OCI-LY1 (cell line): ENCODE results near the gene RNF144A.

Experiments used
- EZH2 ChIP-seq: fragments of 200-600 bp; sonication (generic), shearing (Covaris generic); IDR thresholded peaks from 2 replicates; pipeline ENCODE4 v1.8.0; 2017; ENCODE audit warnings: borderline replicate concordance, mixed run types, mild to moderate bottlenecking, antibody characterized with exemption, low read length, moderate library complexity, mixed read lengths
- TF ChIP-seq, protein P1 (sequence below): fragments of 200-600 bp; sonication (generic), shearing (Covaris generic); IDR thresholded peaks from 2 replicates; pipeline ENCODE4 v1.5.1; 2017; ENCODE audit warnings: mild to moderate bottlenecking, antibody characterized with exemption, low read length, moderate library complexity, mixed read lengths

DNA sequence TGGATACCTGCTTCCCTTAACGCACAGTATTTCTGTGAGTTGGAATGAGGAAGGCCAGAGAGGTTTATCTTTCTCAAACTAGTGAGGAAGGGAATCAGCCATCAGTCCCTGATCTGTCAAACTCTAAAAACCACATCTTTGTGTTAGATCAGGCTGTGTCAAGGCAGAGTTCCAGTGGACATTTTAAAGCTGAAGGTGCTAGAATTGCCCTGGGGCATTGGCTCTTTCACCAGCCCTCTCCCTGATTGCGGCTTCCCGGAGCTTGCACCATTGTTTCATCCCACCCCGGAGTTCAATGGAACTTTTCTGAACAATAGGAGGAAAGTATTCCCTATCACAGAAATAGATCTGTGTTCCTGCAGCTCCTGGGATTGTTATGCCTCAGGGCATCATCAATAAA is 110.2 kb downstream of the RNF144A start:
- TF ChIP-seq, protein P1, sequence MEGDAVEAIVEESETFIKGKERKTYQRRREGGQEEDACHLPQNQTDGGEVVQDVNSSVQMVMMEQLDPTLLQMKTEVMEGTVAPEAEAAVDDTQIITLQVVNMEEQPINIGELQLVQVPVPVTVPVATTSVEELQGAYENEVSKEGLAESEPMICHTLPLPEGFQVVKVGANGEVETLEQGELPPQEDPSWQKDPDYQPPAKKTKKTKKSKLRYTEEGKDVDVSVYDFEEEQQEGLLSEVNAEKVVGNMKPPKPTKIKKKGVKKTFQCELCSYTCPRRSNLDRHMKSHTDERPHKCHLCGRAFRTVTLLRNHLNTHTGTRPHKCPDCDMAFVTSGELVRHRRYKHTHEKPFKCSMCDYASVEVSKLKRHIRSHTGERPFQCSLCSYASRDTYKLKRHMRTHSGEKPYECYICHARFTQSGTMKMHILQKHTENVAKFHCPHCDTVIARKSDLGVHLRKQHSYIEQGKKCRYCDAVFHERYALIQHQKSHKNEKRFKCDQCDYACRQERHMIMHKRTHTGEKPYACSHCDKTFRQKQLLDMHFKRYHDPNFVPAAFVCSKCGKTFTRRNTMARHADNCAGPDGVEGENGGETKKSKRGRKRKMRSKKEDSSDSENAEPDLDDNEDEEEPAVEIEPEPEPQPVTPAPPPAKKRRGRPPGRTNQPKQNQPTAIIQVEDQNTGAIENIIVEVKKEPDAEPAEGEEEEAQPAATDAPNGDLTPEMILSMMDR, result no peak
- TF ChIP-seq EZH2, result no peak
